Panc1 (cell line): ENCODE results near the gene REXO2. TPM values are rescaled to one million over a fixed set of nuclear protein-coding genes. Genes with fewer than 3 reads are reported as not detected.

Experiments
- ATAC-seq: fragments of 200-7000 bp; cut with Tn5 transposase; 2 replicates; pipeline ENCODE4 v1.9.1; 2020; ENCODE audit warnings: mild to moderate bottlenecking, moderate library complexity
- BruUV-seq: library from RNA; stranded (reverse); fragments of 400-500 nt; replicated peaks from 2 replicates; lab custom pipeline; 2021; lab: Mats Ljungman, UMichigan
- CTCF ChIA-PET: fragments of 300-600 bp; sonication (Branson Sonifier 250); formaldehyde crosslinking; loops from one replicate; lab custom pipeline; 2022; ENCODE audit warnings: antibody characterized with exemption; lab: Charles Lee
- POLR2A ChIA-PET: fragments of 300-600 bp; sonication (Branson Sonifier 250); formaldehyde crosslinking; loops from one replicate; lab custom pipeline; 2022; ENCODE audit warnings: antibody characterized with exemption; lab: Charles Lee
- DNase-seq: peaks from one replicate; pipeline ENCODE4 v3.0.0-alpha.2; 2010; ENCODE audit warnings: low read depth, low spot score
- H3K27ac ChIP-seq: 2 replicates; pipeline ENCODE4 v1.5.1; 2011; ENCODE audit warnings: mild to moderate bottlenecking, low read length, inconsistent platforms
- H3K27me3 ChIP-seq: fragments of 200-500 bp; sonication (Bioruptor generic); 2 replicates; pipeline ENCODE4 v1.6.0; 2014; ENCODE audit warnings: low read length, inconsistent platforms; ENCODE audit not compliant: control insufficient read depth, insufficient read depth
- H3K36me3 ChIP-seq: fragments of 200-500 bp; sonication (Bioruptor generic); 2 replicates; pipeline ENCODE4 v1.5.1; 2014; ENCODE audit warnings: inconsistent platforms, mild to moderate bottlenecking, low read length, moderate library complexity; ENCODE audit not compliant: control insufficient read depth, insufficient read depth
- H3K4me1 ChIP-seq: 2 replicates; pipeline ENCODE4 v1.5.1; 2011; ENCODE audit warnings: inconsistent platforms, mild to moderate bottlenecking, low read length, moderate library complexity; ENCODE audit not compliant: control insufficient read depth, insufficient read depth
- H3K4me3 ChIP-seq, 2 experiments: 2 replicates each; pipeline ENCODE4 v1.5.1; 2011 to 2012; ENCODE audit warnings: low read depth in 2 of 2, low read length in 2 of 2, mild to moderate bottlenecking in 2 of 2, inconsistent platforms in 1 of 2, moderate library complexity in 1 of 2
- H3K9me3 ChIP-seq: fragments of 200-500 bp; sonication (Bioruptor generic); 2 replicates; pipeline ENCODE4 v1.5.1; 2014; ENCODE audit warnings: low read depth, mild to moderate bottlenecking, inconsistent platforms, low read length, moderate library complexity; ENCODE audit not compliant: control insufficient read depth, insufficient read depth
- POLR2AphosphoS5 ChIP-seq: IDR thresholded peaks from 2 replicates; pipeline ENCODE4 v1.6.1; 2012; ENCODE audit warnings: mild to moderate bottlenecking, low read depth, low read length, moderate library complexity
- SIN3A ChIP-seq: IDR thresholded peaks from 2 replicates; pipeline ENCODE4 v1.6.1; 2012; ENCODE audit warnings: low read depth, mild to moderate bottlenecking, low read length, moderate library complexity, borderline replicate concordance; ENCODE audit not compliant: insufficient read depth
- TCF7L2 ChIP-seq: IDR thresholded peaks from 2 replicates; pipeline ENCODE4 v1.6.1; 2011; ENCODE audit warnings: mild to moderate bottlenecking, low read depth, low read length, inconsistent platforms
- in situ Hi-C: cut with HindIII; loops from 2 replicates; pipeline ENCODE4 v1.10.0; 2016; ENCODE audit warnings: low sequenced_read_pairs, low pct_unique_long_range_greater_than_20kb
- intact Hi-C: fragments of 100-400 bp; cut with micrococcal nuclease; formaldehyde crosslinking; loops from one replicate; pipeline ENCODE4 v1.10.0; 2022; ENCODE audit not compliant: unreplicated experiment
- total RNA-seq: library from RNA; stranded (reverse); gene quantifications from one replicate; pipeline ENCODE4 v1.2.1, GENCODE V29; 2021; ENCODE audit not compliant: unreplicated experiment
- TF ChIP-seq, protein P1 (sequence below): fragments of 450-650 bp; IDR thresholded peaks from 2 replicates; pipeline ENCODE4 v1.5.1; 2017; ENCODE audit warnings: mild to moderate bottlenecking
- TF ChIP-seq, protein P2 (sequence below), 2 experiments: IDR thresholded peaks; 2 replicates each; pipeline ENCODE4 v1.6.1; 2011 to 2012; ENCODE audit warnings: low read depth in 2 of 2, control low read depth in 1 of 2, low read length in 1 of 2, mild to moderate bottlenecking in 1 of 2, moderate library complexity in 1 of 2; ENCODE audit not compliant: insufficient read depth in 1 of 2

Gene REXO2
- total RNA-seq, 1 experiment from 2014 or later, result 111 TPM

DNA sequence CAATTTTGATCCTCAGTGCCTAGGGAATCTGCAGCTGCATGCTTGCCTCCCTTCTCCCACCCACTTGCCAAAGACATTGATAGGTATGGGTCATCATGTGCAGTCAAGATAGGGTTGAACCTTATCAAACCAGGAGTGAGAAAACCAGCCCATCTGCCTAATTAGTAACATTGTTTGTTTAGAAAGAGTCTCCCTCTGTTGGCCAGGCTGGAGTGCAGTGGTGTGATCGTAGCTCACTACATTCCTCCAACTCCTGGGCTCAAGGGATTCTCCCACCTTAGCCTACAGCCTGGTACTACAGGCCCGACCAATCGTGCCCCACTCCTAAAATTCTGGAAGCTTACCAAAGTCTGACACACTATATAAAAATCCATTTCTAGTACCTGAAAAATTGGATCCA lies 43.5 kb upstream of the REXO2 start:
- BruUV-seq, result no TSS peak
- H3K27me3 ChIP-seq, result peaks cover 3% of the 10 kb centered on the region; the same call in 1 of the 2 replicates
- no peaks in the 10 kb centered on the region for H3K9me3 ChIP-seq
- ATAC-seq (no peak), DNase-seq (no peak)
- peaks cover 17% of the 10 kb centered on the region; the same call in 1 of the 2 replicates for H3K4me1 ChIP-seq
- no peak overlapping the region for H3K4me3 ChIP-seq
- TF ChIP-seq SIN3A (no peak), POLR2AphosphoS5 (no peak), TCF7L2 (no peak)
- TF ChIP-seq, protein P1, sequence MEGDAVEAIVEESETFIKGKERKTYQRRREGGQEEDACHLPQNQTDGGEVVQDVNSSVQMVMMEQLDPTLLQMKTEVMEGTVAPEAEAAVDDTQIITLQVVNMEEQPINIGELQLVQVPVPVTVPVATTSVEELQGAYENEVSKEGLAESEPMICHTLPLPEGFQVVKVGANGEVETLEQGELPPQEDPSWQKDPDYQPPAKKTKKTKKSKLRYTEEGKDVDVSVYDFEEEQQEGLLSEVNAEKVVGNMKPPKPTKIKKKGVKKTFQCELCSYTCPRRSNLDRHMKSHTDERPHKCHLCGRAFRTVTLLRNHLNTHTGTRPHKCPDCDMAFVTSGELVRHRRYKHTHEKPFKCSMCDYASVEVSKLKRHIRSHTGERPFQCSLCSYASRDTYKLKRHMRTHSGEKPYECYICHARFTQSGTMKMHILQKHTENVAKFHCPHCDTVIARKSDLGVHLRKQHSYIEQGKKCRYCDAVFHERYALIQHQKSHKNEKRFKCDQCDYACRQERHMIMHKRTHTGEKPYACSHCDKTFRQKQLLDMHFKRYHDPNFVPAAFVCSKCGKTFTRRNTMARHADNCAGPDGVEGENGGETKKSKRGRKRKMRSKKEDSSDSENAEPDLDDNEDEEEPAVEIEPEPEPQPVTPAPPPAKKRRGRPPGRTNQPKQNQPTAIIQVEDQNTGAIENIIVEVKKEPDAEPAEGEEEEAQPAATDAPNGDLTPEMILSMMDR, result peak; percentile 69
- TF ChIP-seq, protein P2, sequence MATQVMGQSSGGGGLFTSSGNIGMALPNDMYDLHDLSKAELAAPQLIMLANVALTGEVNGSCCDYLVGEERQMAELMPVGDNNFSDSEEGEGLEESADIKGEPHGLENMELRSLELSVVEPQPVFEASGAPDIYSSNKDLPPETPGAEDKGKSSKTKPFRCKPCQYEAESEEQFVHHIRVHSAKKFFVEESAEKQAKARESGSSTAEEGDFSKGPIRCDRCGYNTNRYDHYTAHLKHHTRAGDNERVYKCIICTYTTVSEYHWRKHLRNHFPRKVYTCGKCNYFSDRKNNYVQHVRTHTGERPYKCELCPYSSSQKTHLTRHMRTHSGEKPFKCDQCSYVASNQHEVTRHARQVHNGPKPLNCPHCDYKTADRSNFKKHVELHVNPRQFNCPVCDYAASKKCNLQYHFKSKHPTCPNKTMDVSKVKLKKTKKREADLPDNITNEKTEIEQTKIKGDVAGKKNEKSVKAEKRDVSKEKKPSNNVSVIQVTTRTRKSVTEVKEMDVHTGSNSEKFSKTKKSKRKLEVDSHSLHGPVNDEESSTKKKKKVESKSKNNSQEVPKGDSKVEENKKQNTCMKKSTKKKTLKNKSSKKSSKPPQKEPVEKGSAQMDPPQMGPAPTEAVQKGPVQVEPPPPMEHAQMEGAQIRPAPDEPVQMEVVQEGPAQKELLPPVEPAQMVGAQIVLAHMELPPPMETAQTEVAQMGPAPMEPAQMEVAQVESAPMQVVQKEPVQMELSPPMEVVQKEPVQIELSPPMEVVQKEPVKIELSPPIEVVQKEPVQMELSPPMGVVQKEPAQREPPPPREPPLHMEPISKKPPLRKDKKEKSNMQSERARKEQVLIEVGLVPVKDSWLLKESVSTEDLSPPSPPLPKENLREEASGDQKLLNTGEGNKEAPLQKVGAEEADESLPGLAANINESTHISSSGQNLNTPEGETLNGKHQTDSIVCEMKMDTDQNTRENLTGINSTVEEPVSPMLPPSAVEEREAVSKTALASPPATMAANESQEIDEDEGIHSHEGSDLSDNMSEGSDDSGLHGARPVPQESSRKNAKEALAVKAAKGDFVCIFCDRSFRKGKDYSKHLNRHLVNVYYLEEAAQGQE (IDR thresholded peaks at IDR 0.05; ENCODE audit: insufficient read depth in 1 of 2, low read depth in 2 of 2, low read length in 1 of 2), result no peak
- in situ Hi-C loops, result no loop called here
- peaks cover under 1% of the 10 kb centered on the region; the same call in 1 of the 2 replicates for H3K36me3 ChIP-seq
- ChIA-PET CTCF (interaction anchor here (0.6 kb wide), 1 partner anchor 343 kb away, joined by 3 read pairs; no protein-coding TSS in a partner anchor), POLR2A (no interaction called here)
- intact Hi-C loops, result no loop called here
- H3K27ac ChIP-seq, result no peak overlapping the region

DNA sequence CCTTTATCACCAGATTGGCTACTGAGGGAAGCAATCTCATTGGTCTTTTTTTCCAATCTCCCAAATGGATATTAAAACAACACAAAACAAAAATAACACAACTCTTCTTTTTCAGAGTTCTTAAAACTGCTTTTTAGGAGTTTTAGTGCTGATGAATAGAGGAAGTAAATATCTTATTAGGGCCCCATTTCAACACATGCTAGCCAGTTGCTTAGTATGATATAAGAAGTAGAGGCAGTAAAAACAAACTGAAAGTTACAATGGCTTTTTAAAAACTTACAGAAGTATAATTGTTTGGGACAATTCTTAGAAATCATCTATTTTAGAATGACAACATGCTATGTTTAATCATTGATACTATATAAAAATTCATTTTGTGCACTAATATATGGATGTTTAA lies 42.4 kb upstream of the REXO2 start:
- CTCF ChIA-PET, result no interaction called here

More for the DNA sequence above, 42.4 kb upstream of the REXO2 start:
- H3K27me3 ChIP-seq, result peaks cover 3% of the 10 kb centered on the region; the same call in 1 of the 2 replicates
- intact Hi-C loops, result no loop called here
- no peak for ATAC-seq
- POLR2A ChIA-PET, result interaction anchor here (0.6 kb wide), 1 partner anchor 771 kb away, joined by 4 read pairs; no protein-coding TSS in a partner anchor
- H3K4me1 ChIP-seq, result peaks cover 17% of the 10 kb centered on the region; the same call in 1 of the 2 replicates
- H3K27ac ChIP-seq, result no peak overlapping the region
- no peaks in the 10 kb centered on the region for H3K9me3 ChIP-seq
- DNase-seq, result no peak
- TF ChIP-seq TCF7L2 (no peak), POLR2AphosphoS5 (no peak), SIN3A (no peak)
- TF ChIP-seq, protein P2 (IDR thresholded peaks at IDR 0.05; ENCODE audit: insufficient read depth in 1 of 2, low read depth in 2 of 2, low read length in 1 of 2), result no peak
- TF ChIP-seq, protein P1, result no peak
- peaks cover 2% of the 10 kb centered on the region; the same call in 1 of the 2 replicates for H3K36me3 ChIP-seq
- in situ Hi-C loops, result no loop called here
- no TSS peak for BruUV-seq
- H3K4me3 ChIP-seq, result no peak overlapping the region
